NCI-H1930 (cell line): ENCODE data around the gene ATG13.
"Not testable (repeated sequence)": the region's sequence is repeated elsewhere in the genome, so short reads cannot be mapped to it uniquely, and the experiment has no call there.

Experiments
- DNase-seq, 2 experiments: peaks; one replicate each; lab custom pipeline; 2025; lab: John Stamatoyannopoulos, UW

Gene ATG13

DNA sequence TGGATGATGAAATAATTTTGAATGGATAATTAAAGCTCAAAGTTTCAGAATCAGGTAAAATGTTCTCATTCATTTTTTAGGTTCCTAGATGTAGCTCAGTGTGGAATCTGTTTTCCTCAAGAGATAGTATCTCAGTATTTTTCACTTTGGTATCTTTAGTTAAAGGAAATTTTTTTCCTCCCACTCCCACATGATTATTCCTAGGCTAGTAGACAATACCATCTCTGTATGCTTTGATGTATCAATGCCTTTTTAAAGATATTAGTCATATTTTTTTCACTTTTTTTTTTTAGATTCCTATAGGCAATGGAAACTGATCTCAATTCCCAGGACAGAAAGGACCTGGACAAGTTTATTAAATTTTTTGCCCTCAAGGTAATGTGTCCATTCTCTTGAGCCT lies 26.6 kb downstream of the ATG13 start:
- DNase-seq = no peak

DNA sequence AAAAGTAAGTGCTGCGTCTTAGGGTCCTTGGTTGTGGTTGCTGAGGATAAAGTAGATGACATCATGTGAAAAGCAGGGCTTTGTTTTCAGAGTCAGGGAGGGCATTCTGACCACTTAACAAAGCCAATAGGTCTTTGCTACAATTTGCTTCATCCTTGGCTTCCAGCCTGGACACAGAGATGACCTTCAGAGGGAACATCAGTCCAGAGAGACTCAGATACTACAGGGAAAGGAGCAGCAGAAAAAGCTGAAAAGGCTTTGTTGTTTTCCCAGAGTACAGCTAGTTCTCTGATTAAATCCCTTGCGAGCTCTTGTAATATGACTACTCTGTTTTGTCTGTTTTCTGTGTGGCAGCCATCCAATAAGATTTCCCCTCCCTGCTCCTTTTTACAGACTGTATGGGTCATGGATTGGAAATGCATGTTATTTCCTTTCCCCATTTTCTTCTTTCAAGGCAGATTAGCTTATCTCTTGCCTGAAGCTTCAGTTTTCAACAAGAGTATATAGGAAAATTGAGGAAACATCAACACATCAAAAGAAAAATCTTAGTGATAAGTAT lies 31.9 kb downstream of the ATG13 start:
- DNase-seq = no peak

DNA sequence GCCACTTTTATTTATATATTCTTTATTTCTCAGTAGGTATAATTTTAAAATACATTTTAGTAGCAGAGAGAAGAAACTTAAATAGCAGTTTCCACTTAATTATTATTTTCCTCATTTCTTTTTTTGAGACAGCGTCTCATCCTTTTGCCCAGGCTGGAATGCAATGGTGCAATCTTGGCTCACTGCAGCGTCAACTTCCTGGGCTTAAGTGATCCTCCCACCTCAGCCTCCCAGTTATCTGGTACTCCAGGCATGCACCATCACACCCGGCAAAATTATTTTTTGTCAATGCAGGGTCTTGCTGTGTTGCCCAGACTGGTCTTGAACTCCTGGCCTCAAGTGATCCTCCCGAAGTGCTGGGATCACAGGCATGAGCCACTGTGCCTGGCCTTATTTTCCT lies 38.3 kb downstream of the ATG13 start:
- DNase-seq = no peak

DNA sequence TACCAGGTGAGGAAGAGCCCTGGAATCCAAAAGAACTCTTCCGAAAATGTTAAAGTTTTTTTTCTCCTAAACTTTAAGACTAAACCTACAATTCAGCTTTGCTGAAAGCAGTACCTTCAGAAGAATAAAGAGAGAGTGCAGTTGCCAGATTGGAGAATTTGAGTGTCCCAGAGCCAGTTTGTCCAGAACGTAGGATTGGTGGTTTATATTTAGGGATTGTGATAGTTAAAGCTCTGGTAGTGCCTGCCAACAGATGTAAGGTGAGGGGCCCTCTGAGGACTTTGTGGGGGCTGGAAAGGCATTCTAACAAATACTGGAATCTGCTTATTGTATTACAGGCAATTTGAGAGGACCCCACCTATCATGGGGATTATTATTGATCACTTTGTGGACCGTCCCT lies 39.8 kb downstream of the ATG13 start:
- no peak for DNase-seq

DNA sequence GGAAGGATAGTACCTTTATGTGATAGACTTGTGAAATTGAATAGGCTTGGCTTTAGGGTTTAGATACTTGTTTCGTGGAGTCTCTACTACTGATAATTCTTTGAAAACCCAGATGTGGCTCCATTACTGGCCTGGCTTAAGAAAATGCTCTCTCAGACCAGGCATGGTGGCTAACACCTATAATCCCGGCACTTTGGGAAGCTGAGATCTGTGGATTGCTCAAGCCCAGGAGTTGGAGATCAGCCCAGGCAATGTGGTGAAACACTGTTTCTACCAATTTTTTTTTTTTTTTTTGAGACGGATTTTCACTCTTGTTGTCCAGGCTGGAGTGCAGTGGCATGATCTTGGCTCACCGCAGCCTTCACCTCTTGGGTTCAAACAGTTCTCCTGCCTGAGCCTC lies 40.9 kb downstream of the ATG13 start:
- DNase-seq = no peak

DNA sequence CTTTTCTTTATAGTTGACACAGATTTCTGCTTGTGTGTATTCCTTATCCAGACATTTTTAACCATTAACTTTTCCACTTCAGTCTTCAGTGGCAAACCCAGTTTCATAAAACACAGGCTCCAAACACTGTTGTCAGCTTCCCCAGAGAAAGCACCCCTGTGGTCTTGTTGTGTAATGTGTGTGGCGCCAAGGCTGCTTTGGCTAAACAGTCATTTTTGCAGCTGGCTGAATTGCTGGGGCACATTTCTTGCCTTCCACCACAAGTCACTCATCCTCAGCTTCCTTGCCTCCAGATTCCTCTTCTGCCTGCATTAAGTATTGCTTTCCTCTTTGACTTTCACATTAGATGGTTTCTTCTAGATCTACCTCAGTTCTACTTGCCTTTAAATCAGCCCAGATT lies 42.6 kb downstream of the ATG13 start:
- no peak for DNase-seq

DNA sequence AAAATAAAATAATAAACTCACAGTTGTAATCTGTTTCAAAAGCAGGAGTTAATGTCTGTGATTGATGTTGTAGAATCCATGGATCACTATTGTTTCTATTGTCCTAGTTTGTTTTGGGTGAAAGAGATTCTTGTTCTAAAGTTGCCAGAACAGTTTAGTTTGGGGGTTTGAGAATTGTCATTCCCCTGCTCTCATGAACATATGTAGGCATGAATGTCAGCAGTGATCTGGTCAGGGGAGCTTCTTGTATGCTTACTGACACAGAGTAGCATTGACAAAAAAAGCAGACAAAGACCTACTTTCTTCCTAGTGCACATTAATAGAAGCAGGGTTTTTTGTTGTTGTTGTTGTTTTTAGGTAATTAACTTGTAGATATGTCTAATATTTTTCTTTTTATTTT lies 44.5 kb downstream of the ATG13 start:
- DNase-seq = no peak

DNA sequence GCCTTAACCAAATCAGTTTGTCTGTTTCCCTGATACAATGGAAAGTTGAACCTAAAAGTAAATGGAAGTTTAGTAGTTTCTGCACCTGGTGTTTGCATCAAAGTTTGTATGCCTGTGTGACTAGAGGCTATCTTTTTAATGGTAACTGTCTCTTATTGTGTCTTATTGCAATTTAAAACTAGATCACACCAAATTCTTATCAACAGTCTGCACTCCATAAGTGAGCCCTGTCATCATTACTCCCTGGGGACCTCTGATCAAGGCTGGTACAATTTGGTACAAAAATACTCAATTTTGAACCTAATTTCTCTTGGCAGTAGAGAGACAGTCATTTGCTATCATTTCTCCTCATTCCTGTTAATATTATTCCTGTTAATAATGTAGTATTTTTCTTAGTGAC lies 45.0 kb downstream of the ATG13 start:
- no peak for DNase-seq

DNA sequence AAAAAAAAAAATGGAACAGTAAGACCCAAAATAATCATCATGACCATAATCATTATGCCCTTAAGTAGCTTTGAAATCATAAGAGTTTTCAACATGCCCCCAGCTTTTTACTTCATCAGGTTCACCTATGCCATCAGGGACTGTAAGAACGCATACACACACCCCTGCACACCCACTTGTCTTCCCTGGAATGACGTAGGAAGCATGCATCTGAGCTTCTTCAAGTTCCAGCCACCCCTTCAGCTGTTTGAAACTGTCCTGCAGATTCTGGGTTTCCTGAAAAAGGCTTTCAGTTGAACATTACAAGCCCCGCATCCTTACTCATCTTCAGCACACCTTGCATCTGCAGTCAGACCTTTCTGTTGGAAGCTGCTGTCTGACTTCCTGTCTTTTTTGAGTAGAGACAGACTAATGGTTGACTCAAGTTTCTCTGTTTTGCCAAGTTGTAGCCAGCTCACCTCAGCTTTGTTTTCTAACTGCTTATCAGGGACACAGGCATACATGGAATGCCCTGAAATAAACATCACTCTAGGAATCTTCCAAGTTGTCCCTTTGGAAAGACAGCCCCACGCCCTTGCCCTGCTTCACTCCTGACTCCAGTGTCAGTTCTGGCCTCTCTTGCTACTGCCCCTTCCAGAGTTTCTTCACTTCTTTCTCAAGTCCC lies 46.1 kb downstream of the ATG13 start:
- DNase-seq = no peak

DNA sequence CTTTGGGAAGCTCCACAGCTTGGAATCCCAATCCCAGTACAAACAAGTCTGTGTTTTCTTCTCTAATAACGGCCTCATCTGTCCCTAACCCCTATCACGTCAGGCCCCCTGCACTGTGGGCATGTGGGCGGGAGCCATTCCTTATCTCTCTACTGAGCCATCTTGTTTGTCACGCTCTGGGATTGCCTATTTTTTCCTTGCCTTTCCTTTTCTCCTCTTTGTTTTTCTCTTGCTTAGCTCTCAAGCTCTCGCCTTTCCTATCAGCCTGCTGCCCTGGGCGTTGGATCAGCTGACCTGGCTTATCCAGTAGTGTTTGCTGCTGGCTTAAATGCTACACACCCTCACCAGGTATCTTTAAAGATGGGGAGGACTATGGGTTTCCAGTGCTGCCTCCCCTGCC lies 47.3 kb downstream of the ATG13 start:
- DNase-seq = no peak

DNA sequence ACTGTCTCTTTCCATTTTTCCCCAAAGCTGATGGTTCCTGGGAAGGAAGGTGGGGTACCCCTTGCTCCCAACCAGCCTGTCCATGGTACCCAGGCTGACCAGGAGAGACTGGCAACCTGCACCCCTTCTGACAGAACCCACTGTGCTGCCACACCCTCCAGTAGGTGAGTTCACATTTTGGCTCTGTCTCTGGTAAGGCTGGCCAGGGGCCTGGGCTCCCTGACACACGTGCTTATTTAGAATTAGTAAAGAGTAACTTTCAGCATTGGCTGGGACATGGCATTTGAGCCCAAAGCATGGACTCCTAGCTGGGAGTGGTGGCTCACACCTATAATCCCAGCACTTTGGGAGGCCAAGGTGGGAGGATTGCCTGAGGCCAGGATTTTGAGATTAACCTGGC lies 48.0 kb downstream of the ATG13 start:
- no peak for DNase-seq

DNA sequence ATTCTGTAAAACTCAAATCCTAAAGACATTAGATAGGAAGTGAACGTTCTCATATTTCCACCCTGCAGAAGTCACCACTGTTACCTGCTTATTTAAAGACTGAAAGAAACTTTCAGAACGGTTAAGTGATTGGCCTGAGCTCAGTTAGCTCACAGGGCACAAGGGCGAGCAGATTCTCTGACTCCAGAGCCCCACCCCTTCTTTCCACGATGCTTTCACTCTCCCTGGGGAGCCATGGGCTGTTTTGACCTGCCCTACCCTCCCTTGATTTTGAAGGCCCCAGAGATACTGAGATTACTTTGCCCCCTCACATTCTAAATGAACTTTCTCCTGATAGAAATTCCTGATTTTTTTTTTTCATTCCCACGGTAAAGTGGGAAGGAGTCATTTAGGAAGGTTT lies 49.2 kb downstream of the ATG13 start:
- DNase-seq = no peak

DNA sequence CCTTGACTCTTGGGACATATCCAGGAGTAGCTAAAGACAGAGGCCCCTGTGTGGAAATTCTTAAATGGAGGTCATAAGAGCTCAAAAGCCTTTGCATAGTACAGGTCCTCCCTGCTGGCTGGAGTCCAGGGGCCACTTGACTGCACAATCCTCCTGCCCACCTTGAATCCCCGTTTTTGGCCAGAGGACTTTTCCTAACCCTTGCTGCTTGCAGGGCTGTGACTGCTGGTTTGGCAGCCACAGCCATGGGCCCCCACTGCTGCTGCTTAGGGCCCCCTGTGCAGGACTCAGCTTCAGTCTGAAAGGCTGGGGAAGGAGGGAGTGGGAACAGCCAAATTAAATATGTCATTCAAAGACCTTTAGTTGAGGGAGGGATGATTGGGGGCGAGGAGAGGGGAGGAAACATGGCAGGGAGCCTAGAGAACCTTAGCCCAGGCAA lies 49.7 kb downstream of the ATG13 start:
- DNase-seq = no peak

DNA sequence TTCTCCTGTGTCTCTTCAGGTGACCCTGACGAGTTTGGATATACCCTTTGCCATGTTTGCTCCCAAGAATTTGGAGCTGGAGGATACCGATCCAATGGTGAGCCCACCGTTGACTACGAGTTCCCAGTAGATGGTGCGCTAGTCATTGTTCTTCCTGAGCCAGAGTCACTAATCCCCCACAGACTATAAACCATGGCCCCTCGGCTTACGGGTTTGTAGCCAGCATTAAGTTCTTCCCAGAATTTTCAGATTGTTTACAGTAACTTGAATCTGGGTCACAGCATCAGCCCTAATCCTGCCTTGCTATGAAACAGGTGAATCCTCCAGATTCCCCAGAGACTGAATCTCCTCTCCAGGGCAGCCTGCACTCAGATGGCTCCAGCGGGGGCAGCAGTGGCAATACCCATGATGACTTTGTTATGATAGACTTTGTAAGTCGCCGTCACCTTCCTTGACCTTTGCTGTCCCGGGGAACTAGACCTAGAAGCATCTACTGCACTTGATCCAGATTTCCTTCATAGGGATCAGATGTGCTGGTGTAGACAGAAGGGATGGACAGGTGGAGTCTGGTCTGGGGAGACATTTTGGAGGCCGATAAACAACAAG lies 51.2 kb downstream of the ATG13 start:
- no peak for DNase-seq

DNA sequence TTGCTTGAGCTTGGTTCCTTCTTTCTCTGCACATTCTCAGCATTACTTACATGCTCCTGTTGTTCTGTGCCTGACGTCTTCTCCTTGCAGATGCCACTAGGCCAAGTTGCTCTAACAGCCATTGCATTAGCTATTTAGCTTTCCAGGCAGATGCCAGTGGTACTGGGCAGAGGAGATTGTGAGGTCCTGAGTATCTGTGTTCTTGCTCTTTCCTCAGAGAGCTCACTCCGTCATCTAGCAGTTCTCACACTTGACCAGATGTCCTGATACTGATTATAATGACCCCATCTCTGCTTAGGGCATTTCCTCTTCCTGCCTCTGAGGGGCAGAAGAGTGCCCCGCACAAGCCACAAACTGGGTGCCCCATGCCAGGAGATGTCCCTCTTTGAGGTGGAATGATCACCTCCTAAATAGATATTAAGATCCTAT lies 52.4 kb downstream of the ATG13 start:
- no peak for DNase-seq

DNA sequence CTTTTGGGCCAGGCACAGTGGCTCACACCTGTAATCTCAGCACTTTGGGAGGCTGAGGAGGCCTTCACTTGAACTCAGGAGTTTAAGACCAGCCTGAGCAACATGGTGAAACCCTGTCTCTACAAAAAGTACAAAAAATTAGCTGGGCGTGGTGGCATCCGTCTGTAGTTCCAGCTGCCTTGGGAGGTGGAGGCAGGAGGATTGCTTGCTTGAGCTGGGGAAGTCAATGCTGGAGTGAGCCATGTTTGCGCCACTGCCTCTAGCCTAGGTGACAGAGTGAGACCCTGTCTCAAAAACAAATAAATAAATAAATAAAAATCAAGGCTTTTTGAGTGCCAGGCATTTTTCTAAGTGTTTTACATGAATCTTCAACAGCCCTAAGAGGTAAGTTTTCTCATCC lies 53.2 kb downstream of the ATG13 start:
- not testable (repeated sequence) for DNase-seq

DNA sequence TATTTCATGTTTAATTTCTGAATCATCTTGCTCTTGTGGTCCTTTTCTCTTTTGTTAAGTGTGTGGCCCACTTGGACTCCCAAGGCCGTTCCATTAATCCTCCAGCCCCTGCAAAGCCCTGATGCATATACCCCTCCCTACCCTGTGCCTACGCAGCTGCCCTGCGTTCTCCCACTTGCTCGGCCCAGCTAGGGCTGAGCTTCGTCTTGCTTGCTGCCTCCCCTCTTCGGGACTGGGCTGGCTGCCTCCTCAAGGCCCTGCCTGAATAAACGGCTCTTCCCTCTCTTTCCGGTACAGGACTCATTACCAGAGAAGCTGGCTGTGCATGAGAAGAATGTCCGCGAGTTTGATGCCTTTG lies 54.6 kb downstream of the ATG13 start:
- no peak for DNase-seq

DNA sequence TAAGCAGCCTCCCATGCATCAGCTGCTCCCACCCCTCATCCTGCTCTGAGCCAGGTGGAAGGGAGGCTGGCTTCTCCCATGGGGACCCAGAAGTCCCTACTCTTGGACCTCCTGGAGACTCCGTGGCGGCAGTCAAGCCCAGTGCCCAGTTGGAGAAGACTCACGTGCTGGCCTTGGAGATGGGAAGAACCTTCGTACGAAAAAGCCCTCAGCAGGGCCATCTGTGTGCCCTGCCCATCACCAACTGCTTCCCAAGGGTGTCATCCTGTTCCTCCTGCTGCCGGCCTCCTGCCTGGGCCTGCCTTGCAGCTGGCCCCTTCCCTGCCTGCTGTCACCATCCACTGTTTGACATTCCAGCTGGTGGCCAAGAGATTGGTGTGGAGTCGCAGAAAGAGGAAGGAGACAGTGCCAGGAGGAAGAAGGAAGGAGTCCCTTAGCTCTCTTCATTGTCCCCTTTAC lies 55.1 kb downstream of the ATG13 start:
- DNase-seq = no peak

DNA sequence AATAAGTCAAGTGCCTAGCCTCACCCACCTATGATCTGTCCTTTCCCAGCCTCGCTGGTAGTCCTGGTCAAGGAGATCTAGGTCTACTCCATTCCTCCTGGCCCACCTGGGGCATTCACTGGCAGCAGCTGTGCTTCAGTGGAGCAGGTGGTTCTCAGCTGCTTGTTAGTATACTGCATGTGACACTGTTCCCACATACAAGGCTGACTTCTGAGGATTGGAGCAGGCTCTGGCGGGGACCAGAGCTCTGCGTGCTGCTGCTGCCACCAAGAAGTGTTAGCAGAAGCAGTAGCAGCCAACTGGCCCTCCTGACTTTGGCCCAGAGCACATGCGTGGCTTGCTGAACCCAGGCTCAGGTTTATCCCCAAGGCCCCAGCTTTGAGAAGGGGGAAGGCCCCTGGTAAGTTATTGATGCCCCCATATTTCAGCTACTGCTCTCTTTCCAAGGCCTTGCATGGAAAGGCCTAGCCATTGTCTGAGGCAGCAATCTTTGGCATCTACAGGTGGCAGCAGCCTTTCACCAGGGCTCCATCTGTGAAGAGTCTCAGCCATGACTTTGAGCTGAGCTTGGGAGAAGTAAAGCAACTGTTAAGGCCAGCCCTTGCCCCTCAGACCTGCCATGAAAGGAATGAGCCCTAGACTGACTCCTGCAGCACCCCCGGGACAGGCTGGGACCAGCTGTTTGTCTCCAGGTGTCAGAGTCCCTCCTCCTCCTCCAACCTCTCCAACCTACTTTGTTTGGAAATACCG lies 56.5 kb downstream of the ATG13 start:
- DNase-seq = no peak

DNA sequence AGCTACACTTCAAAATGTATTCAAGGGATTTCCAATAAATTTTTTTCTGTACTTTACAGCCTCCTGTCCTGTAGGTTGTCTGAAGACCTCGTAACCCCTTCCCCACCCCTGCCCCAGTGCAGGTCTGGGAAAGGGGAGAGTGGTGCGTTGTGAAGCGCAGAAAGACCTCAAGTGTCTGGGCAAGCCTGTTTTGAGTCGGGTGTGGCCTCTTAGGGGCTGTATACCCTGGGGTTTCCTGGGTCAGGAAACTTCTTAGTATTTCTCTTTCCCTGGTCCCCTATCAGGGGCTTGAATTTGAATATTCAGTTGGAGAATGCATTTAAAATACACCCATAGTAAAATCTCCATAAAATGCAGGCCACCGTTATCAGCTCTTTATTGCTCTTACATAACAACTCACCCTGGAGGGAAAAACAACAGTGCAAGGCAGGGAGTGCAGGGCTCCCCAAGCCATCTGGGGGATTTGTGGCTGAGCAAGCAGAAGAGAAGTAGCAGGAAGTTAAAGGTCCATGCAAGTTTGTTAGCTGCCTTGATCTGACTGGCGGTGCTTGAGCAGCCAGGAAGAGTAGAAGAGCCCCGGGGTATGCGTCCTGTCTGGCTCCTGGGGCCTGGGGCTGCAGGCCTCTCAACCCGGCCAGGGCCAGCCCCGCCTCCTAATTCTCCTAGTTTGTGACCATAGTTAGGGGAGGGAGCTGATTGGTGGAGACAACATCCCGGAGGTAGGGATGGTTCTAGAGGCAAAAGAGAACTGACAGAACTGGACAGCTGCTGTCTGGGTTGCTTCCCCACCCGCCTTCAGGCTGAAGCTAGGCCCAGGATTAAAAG lies 57.3 kb downstream of the ATG13 start:
- DNase-seq = no peak

DNA sequence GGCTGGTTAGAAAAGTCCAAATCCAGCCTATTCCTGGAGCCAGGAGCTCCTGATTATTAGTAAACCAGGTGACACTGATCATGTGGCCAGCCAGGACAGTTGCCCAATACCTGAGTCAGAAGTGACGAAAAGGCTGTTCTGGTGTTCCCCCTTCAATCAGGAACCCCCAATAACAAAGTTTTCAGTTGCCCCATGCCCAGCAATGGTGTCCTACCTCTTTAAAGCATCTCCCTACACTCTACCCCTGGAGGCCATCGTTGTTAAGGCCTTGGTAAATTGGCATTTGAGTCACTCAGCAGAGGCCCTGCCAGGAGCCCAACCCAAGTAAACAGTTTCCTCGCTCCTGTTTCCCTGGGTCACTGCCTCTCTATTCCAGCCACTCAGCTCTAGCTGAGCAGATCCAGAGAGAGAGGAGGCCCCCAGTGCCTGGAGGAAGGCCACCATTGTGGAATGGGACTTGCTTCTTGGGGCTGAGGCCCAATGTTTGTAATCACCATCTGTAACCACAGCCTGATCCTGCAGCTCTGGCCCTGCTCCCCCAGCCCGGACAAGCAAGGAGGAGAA lies 58.0 kb downstream of the ATG13 start:
- DNase-seq = no peak

DNA sequence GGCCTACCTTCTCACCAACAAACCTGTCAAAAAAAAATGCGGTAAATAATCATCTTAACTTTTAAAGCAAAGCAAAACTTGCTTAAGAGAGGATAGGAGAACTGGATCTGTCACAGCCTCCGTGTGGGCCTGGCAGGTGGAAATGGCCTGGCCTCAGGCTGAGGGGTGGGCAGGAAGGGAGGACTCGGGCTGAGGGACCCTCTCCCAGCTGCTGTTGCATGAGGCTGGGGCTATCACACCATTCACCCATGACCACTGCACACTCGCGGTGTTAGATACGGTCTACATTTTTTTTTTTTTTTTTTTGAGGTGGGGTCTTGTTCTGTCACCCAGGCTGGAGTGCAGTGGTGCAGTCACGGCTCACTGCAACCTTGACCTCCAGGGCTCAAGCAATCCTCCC lies 58.6 kb downstream of the ATG13 start:
- DNase-seq = no peak
